Measurements from ENCODE around the gene TNRC6A. TPM values are rescaled to one million over a fixed set of nuclear protein-coding genes. Genes with fewer than 3 reads are reported as not detected.
"Not testable (repeated sequence)": the region's sequence is repeated elsewhere in the genome, so short reads cannot be mapped to it uniquely, and the experiment has no call there.

The TNRC6A gene
- total RNA-seq, 1 donor from 2014 or later: 46.5 TPM

GRCh38 chr16:24807301-24807700, 77.8 kb downstream of the TNRC6A start:
- Histone ChIP-seq H3K9me3 (no peaks in the 10 kb centered on the region), H3K4me1 (no peaks in the 10 kb centered on the region), H3K4me3 (no peak overlapping the region), H3K36me3 (peaks cover 99% of the 10 kb centered on the region), H3K27ac (no peak overlapping the region), H3K27me3 (no peaks in the 10 kb centered on the region)
- no peak for DNase-seq
- no peak for TF ChIP-seq CTCF (IDR thresholded peaks at IDR 0.05)
- intact Hi-C loops (cut with DNase I): no loop called here
- no peak for ATAC-seq

GRCh38 chr16:24810951-24811843, 81.7 kb downstream of the TNRC6A start:
- ATAC-seq: no peak

GRCh38 chr16:24812813-24813212, 83.4 kb downstream of the TNRC6A start:
- not testable (repeated sequence) for H3K27ac ChIP-seq, ATAC-seq, H3K27me3 ChIP-seq, DNase-seq, H3K4me3 ChIP-seq, H3K4me1 ChIP-seq, H3K9me3 ChIP-seq
- H3K36me3 ChIP-seq: peaks cover 100% of the 10 kb centered on the region
- intact Hi-C loops (cut with DNase I): loop anchor here (10.0 kb wide), 1 partner anchor 248 kb away; no protein-coding TSS in a partner anchor

More at GRCh38 chr16:24810951-24811843, 81.7 kb downstream of the TNRC6A start:
- no peaks in the 10 kb centered on the region for H3K9me3 ChIP-seq
- H3K4me1 ChIP-seq: no peaks in the 10 kb centered on the region
- DNase-seq: no peak
- H3K4me3 ChIP-seq: no peak overlapping the region
- intact Hi-C loops (cut with DNase I): loop anchor here (10.0 kb wide), 1 partner anchor 246 kb away; no protein-coding TSS in a partner anchor
- H3K27ac ChIP-seq: no peak overlapping the region
- H3K27me3 ChIP-seq: no peaks in the 10 kb centered on the region
- peaks cover 100% of the 10 kb centered on the region for H3K36me3 ChIP-seq
- no peak for TF ChIP-seq CTCF (IDR thresholded peaks at IDR 0.05)

GRCh38 chr16:24815021-24815420, 85.6 kb downstream of the TNRC6A start:
- Histone ChIP-seq H3K36me3 (peaks cover 100% of the 10 kb centered on the region), H3K27me3 (no peaks in the 10 kb centered on the region), H3K4me1 (no peaks in the 10 kb centered on the region), H3K9me3 (no peaks in the 10 kb centered on the region), H3K27ac (no peak overlapping the region), H3K4me3 (no peak overlapping the region)
- no peak for ATAC-seq
- intact Hi-C loops (cut with DNase I): loop anchor here (10.0 kb wide), 1 partner anchor 250 kb away; no protein-coding TSS in a partner anchor
- no peak for DNase-seq
- no peak for TF ChIP-seq CTCF (IDR thresholded peaks at IDR 0.05)

GRCh38 chr16:24816688-24817087, 87.2 kb downstream of the TNRC6A start:
- no peak for ATAC-seq
- intact Hi-C loops (cut with DNase I): loop anchor here (10.0 kb wide), 1 partner anchor 252 kb away; no protein-coding TSS in a partner anchor
- peaks cover 100% of the 10 kb centered on the region for H3K36me3 ChIP-seq

More at GRCh38 chr16:24816688-24817087, 87.2 kb downstream of the TNRC6A start:
- DNase-seq: no peak
- H3K27me3 ChIP-seq: no peaks in the 10 kb centered on the region
- no peak overlapping the region for H3K27ac ChIP-seq
- no peaks in the 10 kb centered on the region for H3K9me3 ChIP-seq
- TF ChIP-seq CTCF (IDR thresholded peaks at IDR 0.05): no peak
- no peaks in the 10 kb centered on the region for H3K4me1 ChIP-seq
- H3K4me3 ChIP-seq: no peak overlapping the region
